ENCODE data around the gene PARD3. TPM values are rescaled to one million over a fixed set of nuclear protein-coding genes. Genes with fewer than 3 reads are reported as not detected.

The PARD3 gene
- total RNA-seq, 1 experiment from 2014 or later: 46.3 TPM

DNA sequence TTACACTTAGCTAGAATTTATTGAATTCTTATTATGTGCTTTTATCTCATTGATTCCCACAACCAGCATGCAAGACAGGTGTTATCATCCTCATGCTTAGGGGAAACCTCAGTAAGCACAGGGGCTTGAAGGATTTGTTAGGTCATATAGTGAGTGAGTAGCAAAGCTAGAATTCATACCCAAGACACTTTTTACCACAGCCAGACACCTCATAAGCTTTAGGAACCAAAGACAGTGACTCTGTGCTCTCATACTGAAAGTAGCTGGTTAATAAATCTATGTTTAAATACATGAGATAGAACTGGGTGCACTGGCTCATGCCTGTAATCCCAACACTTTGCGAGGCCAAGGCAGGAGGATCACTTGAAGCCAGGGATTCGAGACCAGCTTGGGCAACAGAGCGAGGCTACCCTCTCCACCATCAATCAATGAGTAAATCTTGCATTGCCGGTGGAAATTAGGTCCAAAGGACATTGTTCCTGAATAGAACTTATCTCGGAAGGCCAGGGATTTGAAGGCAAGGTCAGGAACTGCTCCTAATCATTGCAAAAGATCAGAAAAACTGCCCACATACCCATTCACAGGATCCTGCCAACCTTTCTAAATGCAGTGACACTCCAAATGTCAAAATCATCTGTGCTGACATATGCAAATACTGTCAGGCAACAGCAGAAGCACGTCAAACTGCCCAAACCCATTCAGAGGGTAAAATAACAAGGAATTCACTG, 523.5 kb downstream of the PARD3 start:
- Histone ChIP-seq H3K4me3 (replicated peaks in 1 of 2; ENCODE audit: low read depth in 1 of 2, low read length in 2 of 2) (no peak overlapping the region), H3K27me3 (ENCODE audit: insufficient read depth, low read length) (no peaks in the 10 kb centered on the region), H3K9me3 (ENCODE audit: control insufficient read depth in 1 of 2, insufficient read depth in 1 of 2, low read depth in 1 of 2, low read length in 2 of 2) (no peaks in the 10 kb centered on the region), H3K79me2 (ENCODE audit: insufficient read depth, low read length) (no peaks in the 10 kb centered on the region), H2AFZ (ENCODE audit: low read depth, low read length, poor library complexity, severe bottlenecking) (no peak overlapping the region), H3K27ac (ENCODE audit: low read depth, low read length) (no peak overlapping the region), H3K9ac (ENCODE audit: low read length) (no peak overlapping the region), H3K4me2 (ENCODE audit: low read length) (no peak overlapping the region), H4K20me1 (ENCODE audit: insufficient read depth) (no peaks in the 10 kb centered on the region), H3K9me2 (ENCODE audit: insufficient read depth) (no peaks in the 10 kb centered on the region), H3K4me1 (ENCODE audit: control insufficient read depth in 1 of 2, insufficient read depth in 2 of 2, low read length in 2 of 2) (peaks cover 11 to 18% of the 10 kb centered on the region in 2 experiments), H3K36me3 (ENCODE audit: control insufficient read depth in 1 of 2, insufficient read depth in 2 of 2, low read length in 2 of 2) (no peaks in the 10 kb centered on the region)
- intact Hi-C loops (cut with micrococcal nuclease): no loop called here
- TF ChIP-seq POLR2AphosphoS5 (IDR thresholded peaks at IDR 0.05; ENCODE audit: low read depth, low read length): no peak
- no peak for TF ChIP-seq POLR2A (IDR thresholded peaks at IDR 0.05; ENCODE audit: borderline replicate concordance, extremely low read depth, insufficient read depth, insufficient read length)
- TF ChIP-seq RAD21 (IDR thresholded peaks at IDR 0.05; ENCODE audit: low read depth): no peak
- TF ChIP-seq, protein P1, sequence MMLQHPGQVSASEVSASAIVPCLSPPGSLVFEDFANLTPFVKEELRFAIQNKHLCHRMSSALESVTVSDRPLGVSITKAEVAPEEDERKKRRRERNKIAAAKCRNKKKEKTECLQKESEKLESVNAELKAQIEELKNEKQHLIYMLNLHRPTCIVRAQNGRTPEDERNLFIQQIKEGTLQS (IDR thresholded peaks at IDR 0.05): no peak
- no peak for TF ChIP-seq REST (IDR thresholded peaks at IDR 0.05; ENCODE audit: low read depth)
- TF ChIP-seq ZNF274 (IDR thresholded peaks at IDR 0.05; ENCODE audit: low read depth, low read length): no peak
- TF ChIP-seq YY1 (IDR thresholded peaks at IDR 0.05; ENCODE audit: extremely low read depth, insufficient replicate concordance, low read depth, low read length): no peak
- no peak for TF ChIP-seq EZH2phosphoT487 (IDR thresholded peaks at IDR 0.05; ENCODE audit: borderline replicate concordance)
- no peak for TF ChIP-seq SIN3A (IDR thresholded peaks at IDR 0.05; ENCODE audit: low read depth)
- no peak for TF ChIP-seq SRF (IDR thresholded peaks at IDR 0.05; ENCODE audit: low read depth)
- TF ChIP-seq, protein P2, sequence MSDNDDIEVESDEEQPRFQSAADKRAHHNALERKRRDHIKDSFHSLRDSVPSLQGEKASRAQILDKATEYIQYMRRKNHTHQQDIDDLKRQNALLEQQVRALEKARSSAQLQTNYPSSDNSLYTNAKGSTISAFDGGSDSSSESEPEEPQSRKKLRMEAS (IDR thresholded peaks at IDR 0.05): no peak
- no peak for TF ChIP-seq CEBPB (IDR thresholded peaks at IDR 0.05; ENCODE audit: low read depth)
- no peak for TF ChIP-seq ELF1 (IDR thresholded peaks at IDR 0.05; ENCODE audit: borderline replicate concordance, low read depth)
- DNase-seq (ENCODE audit: low read depth, low spot score) (no peak), ATAC-seq (no peak)
- RAD21 ChIA-PET (ENCODE audit: low non-redundant PET in 1 of 2, low total read pairs in 2 of 2, uncharacterized antibody in 2 of 2, unreplicated experiment in 2 of 2): no interaction called here
- BruUV-seq (replicated peaks): no TSS peak
- CTCF ChIA-PET: no interaction called here
- POLR2A ChIA-PET: no interaction called here

Data from HCT116 (cell line).